ENCODE data around the gene ADRA2B.

GRCh38 chr2:96091141-96091710, 25.1 kb downstream of the ADRA2B start:
- TF ChIP-seq POLR2A (IDR thresholded peaks at IDR 0.05; ENCODE audit: extremely low read depth, insufficient read length) (no peak), MYC (IDR thresholded peaks at IDR 0.05; ENCODE audit: low read depth, low read length) (no peak), CTCF (IDR thresholded peaks at IDR 0.05; ENCODE audit: low read depth, low read length) (no peak)
- TF ChIP-seq, protein P1, sequence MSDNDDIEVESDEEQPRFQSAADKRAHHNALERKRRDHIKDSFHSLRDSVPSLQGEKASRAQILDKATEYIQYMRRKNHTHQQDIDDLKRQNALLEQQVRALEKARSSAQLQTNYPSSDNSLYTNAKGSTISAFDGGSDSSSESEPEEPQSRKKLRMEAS (IDR thresholded peaks at IDR 0.05; ENCODE audit: low read depth, low read length), result no peak
